HepG2 (cell line): ENCODE data around the gene PRRT1. TPM values are rescaled to one million over a fixed set of nuclear protein-coding genes. Genes with fewer than 3 reads are reported as not detected.
A peak's percentile ranks its signal among the peaks of the same experiment; 100 is the strongest.

Experiments used
- ATF7-NPFF ChIP-seq: sonication (generic); formaldehyde crosslinking; IDR thresholded peaks from 2 replicates; pipeline ENCODE4 v1.8.1; 2023; ENCODE audit warnings: mild to moderate bottlenecking, low read depth, missing genetic modification reagents, moderate library complexity
- ATRX ChIP-seq: sonication (generic); formaldehyde crosslinking; IDR thresholded peaks from 2 replicates; pipeline ENCODE4 v1.4.0; 2020; ENCODE audit warnings: missing genetic modification reagents, borderline replicate concordance
- ELF1 ChIP-seq: sonication (generic); formaldehyde crosslinking; IDR thresholded peaks from 2 replicates; pipeline ENCODE4 v1.4.0; 2020; ENCODE audit warnings: missing genetic modification reagents
- ETV5 ChIP-seq: IDR thresholded peaks from 2 replicates; pipeline ENCODE4 v1.6.1; 2018; ENCODE audit warnings: missing biosample characterization, missing genetic modification reagents, inconsistent platforms, borderline replicate concordance
- FIP1L1 ChIP-seq: fragments of 200-400 bp; formaldehyde crosslinking; IDR thresholded peaks from 2 replicates; pipeline ENCODE4 v1.6.1; 2018; ENCODE audit warnings: low read depth, mild to moderate bottlenecking, low read length, moderate library complexity, borderline replicate concordance; ENCODE audit not compliant: insufficient read depth
- HBP1 ChIP-seq: IDR thresholded peaks from 2 replicates; pipeline ENCODE4 v1.6.1; 2016; ENCODE audit warnings: low read depth, control low read depth
- PPARG ChIP-seq: conservative IDR thresholded peaks from 2 replicates; pipeline ENCODE4 v1.6.1; 2016; ENCODE audit warnings: missing biosample characterization, missing genetic modification reagents
- SATB2 ChIP-seq: sonication (generic); formaldehyde crosslinking; IDR thresholded peaks from 2 replicates; pipeline ENCODE4 v1.5.0; 2020; ENCODE audit warnings: missing genetic modification reagents
- TBL1XR1 ChIP-seq: fragments of 150-350 bp; IDR thresholded peaks from 2 replicates; pipeline ENCODE4 v1.6.1; 2014; ENCODE audit warnings: borderline replicate concordance, low read length; ENCODE audit not compliant: partially characterized antibody
- TGIF2 ChIP-seq: IDR thresholded peaks from 2 replicates; pipeline ENCODE4 v1.6.1; 2016; ENCODE audit warnings: control low read depth, missing compliant biosample characterization
- TP53 ChIP-seq: sonication (generic); formaldehyde crosslinking; conservative IDR thresholded peaks from 2 replicates; pipeline ENCODE4 v1.4.0; 2020; ENCODE audit warnings: missing genetic modification reagents
- ZBTB8A ChIP-seq: sonication (generic); formaldehyde crosslinking; IDR thresholded peaks from 2 replicates; pipeline ENCODE4 v1.4.0; 2020; ENCODE audit warnings: mild to moderate bottlenecking, low read depth, missing genetic modification reagents, borderline replicate concordance
- ZNF513 ChIP-seq: sonication (generic); formaldehyde crosslinking; conservative IDR thresholded peaks from 2 replicates; pipeline ENCODE4 v1.5.0; 2020; ENCODE audit warnings: missing genetic modification reagents
- ZNF614 ChIP-seq: IDR thresholded peaks from 2 replicates; pipeline ENCODE4 v1.6.1; 2018; ENCODE audit warnings: missing biosample characterization, missing genetic modification reagents, inconsistent platforms, borderline replicate concordance
- ZNF772 ChIP-seq: sonication (generic); formaldehyde crosslinking; IDR thresholded peaks from 2 replicates; pipeline ENCODE4 v1.5.0; 2020; ENCODE audit warnings: mild to moderate bottlenecking, missing genetic modification reagents
- ZNF878 ChIP-seq: sonication (generic); formaldehyde crosslinking; IDR thresholded peaks from 2 replicates; pipeline ENCODE4 v1.8.1; 2023; ENCODE audit warnings: mild to moderate bottlenecking, missing genetic modification reagents, moderate library complexity
- ZNF891 ChIP-seq: sonication (generic); formaldehyde crosslinking; IDR thresholded peaks from 2 replicates; pipeline ENCODE4 v1.5.0; 2020; ENCODE audit warnings: mild to moderate bottlenecking, missing genetic modification reagents
- polyA plus RNA-seq, 8 experiments: library from polyadenylated mRNA; depleted of rRNA in 3 of 8; stranded (reverse) in 7 of 8; unstranded in 1 of 8; fragments of >200 nt; fragmentation: Illumina TruSeq in 4 of 8; extraction: Trizol in 4 of 8; gene quantifications; 2 replicates each; pipeline versions ENCODE4 v1.2.1 to v1.2.3, GENCODE V29; 2011 to 2016; ENCODE audit warnings: low read depth in 4 of 8, missing spikeins in 1 of 8, mixed read lengths in 1 of 8; ENCODE audit not compliant: insufficient read depth in 1 of 8
- total RNA-seq, 5 experiments: library from RNA; depleted of rRNA; stranded (reverse); fragments of >200 nt; fragmentation: Illumina TruSeq; extraction: Trizol; gene quantifications; 2 replicates each; pipeline ENCODE4 v1.2.3, GENCODE V29; 2016; ENCODE audit warnings: low read depth in 1 of 5
- TF ChIP-seq, protein P1 (sequence below): sonication (generic); formaldehyde crosslinking; IDR thresholded peaks from 2 replicates; pipeline ENCODE4 v1.8.0; 2022; ENCODE audit warnings: mild to moderate bottlenecking, missing genetic modification reagents
- TF ChIP-seq, protein P2 (sequence below): sonication (generic); formaldehyde crosslinking; IDR thresholded peaks from 2 replicates; pipeline ENCODE4 v1.5.0; 2020; ENCODE audit warnings: mild to moderate bottlenecking, missing genetic modification reagents, moderate library complexity

PRRT1 gene
- total and polyA plus RNA-seq, 2 of the 13 experiments (the other 11 are each of a cell fraction or from before 2014, with no cell fraction given), result 0.64 to 1.4 TPM

GRCh38 chr6:32175322-32175710, 23.6 kb upstream of the PRRT1 start (continued):
- TF ChIP-seq TGIF2 (no peak), TP53 (CRISPR knock-in tag) (no peak), ETV5 (CRISPR knock-in tag) (0 out of 2 replicates have a peak, but pooled peaks have one; percentile 16), ELF1 (no peak), ZNF614 (0 out of 2 replicates have a peak, but pooled peaks have one; percentile 1), SATB2 (CRISPR knock-in tag) (no peak), PPARG (CRISPR knock-in tag) (no peak), ZNF891 (CRISPR knock-in tag) (no peak), ZNF878 (CRISPR knock-in tag) (no peak), ZNF772 (CRISPR knock-in tag) (peak; percentile 59; the same call in 1 of the 2 replicates), TBL1XR1 (no peak), ATF7-NPFF (no peak), HBP1 (CRISPR knock-in tag) (no peak), ATRX (no peak), ZNF513 (no peak), FIP1L1 (no peak), ZBTB8A (CRISPR knock-in tag) (0 out of 2 replicates have a peak, but pooled peaks have one; percentile 11)
- TF ChIP-seq, protein P1, sequence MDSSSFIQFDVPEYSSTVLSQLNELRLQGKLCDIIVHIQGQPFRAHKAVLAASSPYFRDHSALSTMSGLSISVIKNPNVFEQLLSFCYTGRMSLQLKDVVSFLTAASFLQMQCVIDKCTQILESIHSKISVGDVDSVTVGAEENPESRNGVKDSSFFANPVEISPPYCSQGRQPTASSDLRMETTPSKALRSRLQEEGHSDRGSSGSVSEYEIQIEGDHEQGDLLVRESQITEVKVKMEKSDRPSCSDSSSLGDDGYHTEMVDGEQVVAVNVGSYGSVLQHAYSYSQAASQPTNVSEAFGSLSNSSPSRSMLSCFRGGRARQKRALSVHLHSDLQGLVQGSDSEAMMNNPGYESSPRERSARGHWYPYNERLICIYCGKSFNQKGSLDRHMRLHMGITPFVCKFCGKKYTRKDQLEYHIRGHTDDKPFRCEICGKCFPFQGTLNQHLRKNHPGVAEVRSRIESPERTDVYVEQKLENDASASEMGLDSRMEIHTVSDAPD (CRISPR knock-in tag), result no peak
- TF ChIP-seq, protein P2, sequence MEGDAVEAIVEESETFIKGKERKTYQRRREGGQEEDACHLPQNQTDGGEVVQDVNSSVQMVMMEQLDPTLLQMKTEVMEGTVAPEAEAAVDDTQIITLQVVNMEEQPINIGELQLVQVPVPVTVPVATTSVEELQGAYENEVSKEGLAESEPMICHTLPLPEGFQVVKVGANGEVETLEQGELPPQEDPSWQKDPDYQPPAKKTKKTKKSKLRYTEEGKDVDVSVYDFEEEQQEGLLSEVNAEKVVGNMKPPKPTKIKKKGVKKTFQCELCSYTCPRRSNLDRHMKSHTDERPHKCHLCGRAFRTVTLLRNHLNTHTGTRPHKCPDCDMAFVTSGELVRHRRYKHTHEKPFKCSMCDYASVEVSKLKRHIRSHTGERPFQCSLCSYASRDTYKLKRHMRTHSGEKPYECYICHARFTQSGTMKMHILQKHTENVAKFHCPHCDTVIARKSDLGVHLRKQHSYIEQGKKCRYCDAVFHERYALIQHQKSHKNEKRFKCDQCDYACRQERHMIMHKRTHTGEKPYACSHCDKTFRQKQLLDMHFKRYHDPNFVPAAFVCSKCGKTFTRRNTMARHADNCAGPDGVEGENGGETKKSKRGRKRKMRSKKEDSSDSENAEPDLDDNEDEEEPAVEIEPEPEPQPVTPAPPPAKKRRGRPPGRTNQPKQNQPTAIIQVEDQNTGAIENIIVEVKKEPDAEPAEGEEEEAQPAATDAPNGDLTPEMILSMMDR, result no peak
